Measurements from ENCODE around the gene BTBD3.
A peak's percentile ranks its signal among the peaks of the same experiment; 100 is the strongest.

The BTBD3 gene

DNA sequence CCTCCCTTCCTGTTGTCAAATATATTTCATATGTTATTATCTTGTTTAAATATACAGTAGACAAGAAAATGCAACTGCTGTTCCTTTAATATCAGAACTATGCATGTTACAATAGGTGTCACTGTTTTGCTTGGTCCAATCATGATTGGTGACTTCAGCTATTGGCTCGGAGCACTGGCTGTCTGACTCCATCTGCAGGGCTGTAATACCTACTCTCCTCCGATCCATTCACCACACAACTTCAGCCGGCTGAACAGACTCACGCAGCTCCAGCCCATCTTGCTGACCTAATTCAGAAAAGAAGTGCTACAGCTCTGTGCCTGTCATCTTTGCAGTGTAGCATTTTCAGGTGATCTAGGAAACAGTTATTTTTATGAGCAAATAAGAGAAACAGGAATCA, at the start of gene BTBD3:
TSS of gene BTBD3 (plus strand) at position 231 of the 400 bp plus-strand sequence. CDS start 383 bp downstream, outside the sequence.
- Mint-ChIP-seq H3K27me3 (no peaks in the 10 kb centered on the region), H3K36me3 (ENCODE audit: low read depth) (no peaks in the 10 kb centered on the region), H3K9me3 (no peaks in the 10 kb centered on the region), H3K27ac (no peak within 1 kb of the TSS), H3K4me1 (ENCODE audit: low read depth) (peaks cover 12% of the 10 kb centered on the region), H3K4me3 (peak within 1 kb of the TSS; percentile 49)

DNA sequence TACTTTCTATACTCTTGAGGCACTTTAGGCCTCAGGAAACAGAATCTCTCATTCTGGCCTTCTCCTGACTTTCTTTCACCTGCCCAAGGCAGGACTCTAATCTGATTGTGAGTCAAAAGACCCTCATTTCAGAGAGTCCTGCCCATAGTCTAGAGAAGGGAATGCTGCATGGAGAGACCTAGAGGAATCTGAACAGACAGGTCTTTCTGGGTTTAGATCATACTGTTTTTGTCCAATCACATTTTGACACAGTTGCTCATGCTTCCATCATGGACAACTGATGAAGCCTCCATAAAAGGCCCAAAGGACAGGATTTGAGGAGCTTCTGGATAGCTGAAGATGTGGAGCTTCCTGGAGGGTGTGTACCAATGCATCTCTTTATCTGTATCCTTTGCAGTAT, 48.1 kb upstream of the BTBD3 start:
- H3K9me3 Mint-ChIP-seq, result peaks cover 5% of the 10 kb centered on the region

DNA sequence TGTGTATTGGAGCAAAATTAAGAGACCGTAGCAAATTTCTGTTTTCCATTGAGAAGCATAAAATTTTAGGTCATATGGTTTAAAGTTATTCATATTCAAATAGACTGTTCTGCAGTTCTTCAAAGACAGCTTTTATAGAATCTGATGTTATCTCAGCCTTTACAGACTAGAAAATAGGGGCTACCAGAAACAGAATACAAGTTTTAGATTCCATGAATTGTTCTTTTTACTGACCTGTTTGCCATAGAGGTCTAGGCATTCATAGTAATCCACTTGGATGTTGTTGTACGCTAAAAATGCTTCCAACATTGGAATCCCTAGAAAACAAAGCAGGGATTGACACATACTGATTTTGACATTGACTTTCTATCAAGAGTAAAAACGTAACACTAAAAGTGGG, 47.3 kb upstream of the BTBD3 start:
- H3K9me3 Mint-ChIP-seq, result peaks cover 5% of the 10 kb centered on the region
- no peaks in the 10 kb centered on the region for H3K4me1 Mint-ChIP-seq (ENCODE audit: low read depth)
- H3K4me3 Mint-ChIP-seq, result no peak overlapping the region
- H3K27me3 Mint-ChIP-seq, result peaks cover 5% of the 10 kb centered on the region
- no peak overlapping the region for H3K27ac Mint-ChIP-seq
- H3K36me3 Mint-ChIP-seq (ENCODE audit: low read depth), result no peaks in the 10 kb centered on the region

More for the DNA sequence above, 48.1 kb upstream of the BTBD3 start:
- Mint-ChIP-seq H3K4me3 (no peak overlapping the region), H3K36me3 (ENCODE audit: low read depth) (no peaks in the 10 kb centered on the region), H3K27me3 (peaks cover 5% of the 10 kb centered on the region), H3K4me1 (ENCODE audit: low read depth) (no peaks in the 10 kb centered on the region), H3K27ac (no peak overlapping the region)

DNA sequence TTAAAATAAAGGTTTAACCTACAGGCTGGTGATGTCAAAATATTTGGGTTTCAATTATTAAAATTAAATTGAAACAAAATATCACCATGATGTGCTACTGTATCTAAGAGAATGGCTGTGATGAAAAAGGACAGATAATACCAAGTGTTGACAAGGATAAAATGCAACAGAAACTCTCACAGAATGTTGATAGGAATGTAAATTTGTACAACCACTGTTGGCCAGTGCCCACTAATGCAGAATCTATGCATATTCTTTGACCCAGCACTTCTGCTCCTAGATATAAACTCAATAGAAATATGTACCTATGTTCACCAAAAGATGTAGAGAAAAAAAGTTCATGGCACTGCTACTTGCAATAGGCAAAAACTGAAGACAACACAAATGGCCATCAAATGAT, 41.1 kb upstream of the BTBD3 start:
- Mint-ChIP-seq H3K27me3 (peaks cover 10% of the 10 kb centered on the region), H3K36me3 (ENCODE audit: low read depth) (no peaks in the 10 kb centered on the region), H3K27ac (no peak overlapping the region), H3K4me1 (ENCODE audit: low read depth) (no peaks in the 10 kb centered on the region), H3K4me3 (no peak overlapping the region), H3K9me3 (peaks cover 5% of the 10 kb centered on the region)

DNA sequence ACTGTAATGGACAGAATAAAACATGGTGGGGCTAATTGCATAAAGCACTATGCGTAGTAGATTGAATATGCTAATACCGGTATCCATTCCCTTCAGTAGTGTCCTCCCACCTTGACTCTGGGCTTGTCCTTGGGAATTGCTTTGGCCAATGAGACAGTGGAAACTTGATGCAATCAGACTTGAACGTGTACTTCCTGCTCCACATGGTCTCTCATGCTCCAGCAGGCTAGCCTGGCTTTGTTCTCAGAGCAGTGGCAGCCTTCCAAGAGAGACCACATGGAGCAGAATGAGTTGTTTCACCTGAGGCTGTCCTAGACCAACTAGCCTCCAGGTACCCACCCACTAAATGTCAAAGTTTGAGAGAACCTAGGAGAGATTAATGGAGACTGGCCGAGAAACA, 37.0 kb upstream of the BTBD3 start:
- Mint-ChIP-seq H3K4me3 (no peak overlapping the region), H3K4me1 (ENCODE audit: low read depth) (no peaks in the 10 kb centered on the region), H3K36me3 (ENCODE audit: low read depth) (no peaks in the 10 kb centered on the region), H3K27me3 (peaks cover 4% of the 10 kb centered on the region), H3K9me3 (peaks cover 15% of the 10 kb centered on the region), H3K27ac (no peak overlapping the region)

DNA sequence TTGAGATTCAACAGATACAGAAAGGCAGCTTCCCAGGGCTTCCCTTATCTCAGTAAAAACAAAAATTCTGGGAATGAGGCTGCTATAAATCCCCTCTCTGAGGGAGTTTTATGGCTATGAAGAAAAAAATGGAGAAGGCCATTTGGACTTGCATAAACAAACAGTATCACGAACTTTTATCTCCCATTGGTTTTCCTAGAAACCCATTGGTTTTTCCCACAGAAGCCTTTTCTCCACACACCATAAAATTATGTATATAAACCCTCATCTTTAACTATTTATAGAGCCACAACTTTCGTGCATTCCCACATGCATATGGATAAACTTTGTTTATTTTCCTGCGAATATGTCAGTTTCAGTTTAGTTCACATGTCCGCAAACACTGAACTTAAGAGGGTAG, 36.2 kb upstream of the BTBD3 start:
- no peaks in the 10 kb centered on the region for H3K36me3 Mint-ChIP-seq (ENCODE audit: low read depth)
- no peak overlapping the region for H3K4me3 Mint-ChIP-seq
- peaks cover 9% of the 10 kb centered on the region for H3K9me3 Mint-ChIP-seq
- no peak overlapping the region for H3K27ac Mint-ChIP-seq
- H3K4me1 Mint-ChIP-seq (ENCODE audit: low read depth), result no peaks in the 10 kb centered on the region
- H3K27me3 Mint-ChIP-seq, result no peaks in the 10 kb centered on the region

DNA sequence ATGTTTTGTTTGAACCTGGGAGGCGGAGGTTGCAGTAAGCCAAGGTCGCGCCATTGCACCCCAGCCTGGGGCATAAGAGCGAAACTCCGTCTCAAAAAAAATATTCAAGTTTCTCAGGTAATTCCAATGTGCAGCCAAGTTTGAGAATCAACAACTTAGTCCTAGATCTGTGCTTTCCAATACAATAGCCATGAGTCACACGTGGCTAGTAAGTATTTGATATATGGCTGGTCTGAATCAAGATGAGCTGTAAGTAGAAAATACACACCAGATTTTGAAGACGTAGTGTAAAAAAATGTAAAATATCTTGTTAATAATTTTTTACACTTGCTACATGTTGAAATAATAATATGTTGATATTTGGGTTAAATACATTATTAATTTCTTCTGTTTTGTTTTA, 35.0 kb upstream of the BTBD3 start:
- peaks cover 9% of the 10 kb centered on the region for H3K9me3 Mint-ChIP-seq
- no peak overlapping the region for H3K4me3 Mint-ChIP-seq
- peaks cover 4% of the 10 kb centered on the region for H3K27me3 Mint-ChIP-seq
- no peak overlapping the region for H3K27ac Mint-ChIP-seq
- H3K4me1 Mint-ChIP-seq (ENCODE audit: low read depth), result no peaks in the 10 kb centered on the region
- no peaks in the 10 kb centered on the region for H3K36me3 Mint-ChIP-seq (ENCODE audit: low read depth)

DNA sequence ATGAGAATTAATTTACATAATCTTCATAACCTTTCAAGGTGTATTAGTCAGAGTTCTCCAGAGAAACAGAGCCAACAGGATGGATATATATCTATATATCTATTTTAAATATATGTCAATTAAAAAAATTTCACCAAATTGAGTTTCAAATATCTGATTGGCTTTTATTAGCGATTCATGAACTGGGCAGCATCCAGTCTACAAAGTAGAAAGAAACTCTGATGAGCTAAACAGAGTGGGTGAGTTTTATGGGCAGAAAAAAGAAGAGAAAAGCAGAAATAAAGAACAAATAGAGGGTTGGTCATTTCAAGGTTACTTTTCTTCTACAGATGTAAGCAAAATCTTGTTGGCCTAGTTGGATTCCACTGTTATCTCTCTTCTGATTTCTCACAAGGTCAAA, 29.0 kb upstream of the BTBD3 start:
- H3K36me3 Mint-ChIP-seq (ENCODE audit: low read depth), result no peaks in the 10 kb centered on the region
- no peak overlapping the region for H3K4me3 Mint-ChIP-seq
- H3K4me1 Mint-ChIP-seq (ENCODE audit: low read depth), result peaks cover 22% of the 10 kb centered on the region
- H3K27ac Mint-ChIP-seq, result no peak overlapping the region
- peaks cover 29% of the 10 kb centered on the region for H3K27me3 Mint-ChIP-seq
- peaks cover 2% of the 10 kb centered on the region for H3K9me3 Mint-ChIP-seq

DNA sequence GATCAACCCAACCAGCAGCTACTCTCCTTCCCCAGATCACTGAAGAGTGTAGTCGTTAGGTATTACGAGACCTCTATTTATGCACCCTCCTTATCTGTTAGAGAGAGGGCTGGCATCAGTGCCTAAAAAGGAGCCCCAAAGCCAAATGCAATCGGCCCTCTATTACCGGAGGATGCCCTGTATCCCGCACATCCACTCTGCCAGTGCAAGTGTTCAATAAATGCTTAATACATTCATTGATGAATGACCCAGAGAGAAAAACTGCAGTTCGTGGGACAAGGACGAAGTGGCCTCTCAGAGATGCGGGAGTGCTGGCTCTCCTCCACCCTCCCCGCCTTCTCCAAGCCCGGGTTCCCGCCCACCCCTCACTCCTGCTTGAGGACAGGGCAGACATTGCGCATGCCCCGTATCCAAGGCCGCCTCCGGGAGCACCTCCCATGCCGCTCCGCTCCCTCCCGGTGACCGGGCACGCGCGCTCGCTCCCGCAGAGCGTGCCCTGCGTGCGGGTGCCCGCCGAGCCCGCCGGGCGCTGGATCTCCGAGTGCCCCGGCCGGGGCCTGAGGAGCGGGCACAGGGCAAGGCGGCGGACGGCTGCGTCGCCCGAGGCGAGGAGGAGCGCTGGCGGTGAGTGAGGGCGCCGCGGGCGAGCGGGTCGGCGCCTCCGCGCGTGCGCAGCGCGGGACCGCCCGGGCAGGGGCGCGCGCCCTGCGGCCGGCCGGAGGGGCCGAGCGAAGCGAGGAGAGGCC, 27.2 kb upstream of the BTBD3 start:
- Mint-ChIP-seq H3K27ac (no peak overlapping the region), H3K4me1 (ENCODE audit: low read depth) (peaks cover 22% of the 10 kb centered on the region), H3K4me3 (peak overlapping the region; percentile 73), H3K36me3 (ENCODE audit: low read depth) (no peaks in the 10 kb centered on the region), H3K9me3 (no peaks in the 10 kb centered on the region), H3K27me3 (peaks cover 29% of the 10 kb centered on the region)

DNA sequence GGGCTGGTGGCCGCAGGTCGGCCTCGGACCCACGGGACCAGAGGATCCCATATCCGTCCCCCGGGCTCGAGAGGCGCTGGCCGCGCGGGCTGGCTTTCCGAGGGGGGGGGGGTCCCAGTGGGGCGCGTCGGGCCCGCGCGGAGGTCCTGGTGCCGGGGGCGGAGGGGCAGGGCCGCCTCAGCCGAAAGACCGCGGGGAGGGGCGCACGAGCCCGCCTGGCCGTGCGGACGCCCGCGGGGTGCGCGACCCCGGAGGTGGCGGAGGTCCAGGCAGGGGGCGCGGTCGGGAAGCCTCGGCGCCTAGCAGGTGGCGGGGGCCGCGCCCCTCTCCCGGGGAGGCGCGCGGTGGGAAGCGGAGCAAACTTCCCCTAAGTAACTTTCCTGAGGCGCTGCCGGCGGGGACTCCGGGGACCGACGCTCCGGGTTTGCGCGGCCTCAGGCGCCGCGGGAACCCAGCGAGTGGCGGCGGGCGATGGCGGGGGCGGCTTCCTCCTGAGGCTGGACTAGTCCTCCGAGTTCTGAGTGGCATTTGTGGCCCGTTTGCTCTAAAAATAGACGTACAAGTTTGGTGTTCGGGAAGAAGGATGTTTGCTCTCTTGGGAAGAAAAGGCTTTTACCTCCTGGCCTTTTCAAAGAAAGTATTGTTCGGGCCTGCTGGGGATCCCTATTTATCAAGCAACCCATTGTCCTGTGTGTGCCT, 26.5 kb upstream of the BTBD3 start:
- H3K27ac Mint-ChIP-seq, result no peak overlapping the region
- H3K27me3 Mint-ChIP-seq, result peaks cover 32% of the 10 kb centered on the region
- H3K4me1 Mint-ChIP-seq (ENCODE audit: low read depth), result peaks cover 22% of the 10 kb centered on the region
- no peaks in the 10 kb centered on the region for H3K36me3 Mint-ChIP-seq (ENCODE audit: low read depth)
- H3K4me3 Mint-ChIP-seq, result peak overlapping the region; percentile 80
- H3K9me3 Mint-ChIP-seq, result peaks cover 5% of the 10 kb centered on the region

DNA sequence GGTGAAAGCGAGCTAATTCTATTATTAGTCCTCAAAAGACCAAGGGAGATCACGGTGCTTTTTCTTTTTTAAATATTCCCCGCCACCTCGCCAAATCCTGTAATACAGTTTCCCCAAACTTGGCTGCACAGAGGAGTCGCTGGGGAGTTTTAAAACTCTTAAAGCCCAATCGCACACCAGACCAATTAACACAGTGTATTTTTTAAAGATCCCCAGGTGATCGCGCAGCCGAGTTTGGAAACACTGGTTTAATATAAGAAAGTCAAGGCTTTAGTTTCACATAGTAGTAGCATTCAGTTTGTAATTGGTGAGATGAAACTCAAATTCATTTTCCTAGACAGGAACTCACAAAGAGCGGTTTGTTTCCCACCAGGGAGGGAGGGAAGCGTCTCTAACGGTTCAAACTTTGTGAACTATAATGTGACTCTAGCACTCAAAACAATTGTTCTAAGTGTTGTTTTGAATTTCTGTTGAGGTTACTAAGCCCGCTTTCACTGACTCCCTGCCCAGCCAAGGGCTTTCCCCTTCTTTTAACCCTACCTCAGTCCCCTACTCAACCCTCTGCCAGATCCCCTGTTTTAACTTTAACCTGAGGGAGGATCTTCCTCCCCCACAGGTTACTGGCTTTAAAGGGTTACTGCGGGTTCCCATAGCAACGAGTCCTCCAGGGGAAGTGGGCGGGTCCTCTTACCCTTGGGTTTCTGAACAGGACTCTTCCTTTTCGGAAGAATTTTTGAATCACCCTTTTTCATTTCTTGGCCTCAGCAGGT, 25.7 kb upstream of the BTBD3 start:
- Mint-ChIP-seq H3K27me3 (peaks cover 32% of the 10 kb centered on the region), H3K4me1 (ENCODE audit: low read depth) (peaks cover 22% of the 10 kb centered on the region), H3K9me3 (peaks cover 5% of the 10 kb centered on the region), H3K36me3 (ENCODE audit: low read depth) (no peaks in the 10 kb centered on the region), H3K27ac (no peak overlapping the region), H3K4me3 (peak overlapping the region; percentile 80)

DNA sequence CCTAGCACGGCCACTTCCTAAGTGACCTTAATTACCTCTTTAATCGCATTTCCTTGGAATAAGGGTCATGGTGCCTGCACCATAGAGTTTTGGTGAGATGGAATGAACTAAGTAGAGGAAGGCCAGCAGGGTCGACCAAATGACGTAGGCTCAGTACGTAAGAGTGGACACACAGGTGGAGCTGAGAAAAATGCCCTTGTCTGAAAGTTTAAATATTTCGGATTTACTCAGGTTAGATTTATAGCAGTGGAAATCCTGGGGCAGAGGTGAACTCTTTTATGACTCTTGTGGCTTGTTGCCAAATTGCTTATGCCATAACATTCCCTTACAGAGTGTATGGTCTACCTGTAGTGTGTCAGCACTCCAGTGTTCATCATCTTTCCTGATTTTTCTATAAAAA, 23.6 kb upstream of the BTBD3 start:
- peaks cover 12% of the 10 kb centered on the region for H3K9me3 Mint-ChIP-seq
- H3K4me1 Mint-ChIP-seq (ENCODE audit: low read depth), result peaks cover 22% of the 10 kb centered on the region
- no peak overlapping the region for H3K4me3 Mint-ChIP-seq
- H3K27me3 Mint-ChIP-seq, result peaks cover 24% of the 10 kb centered on the region
- H3K27ac Mint-ChIP-seq, result no peak overlapping the region
- no peaks in the 10 kb centered on the region for H3K36me3 Mint-ChIP-seq (ENCODE audit: low read depth)

DNA sequence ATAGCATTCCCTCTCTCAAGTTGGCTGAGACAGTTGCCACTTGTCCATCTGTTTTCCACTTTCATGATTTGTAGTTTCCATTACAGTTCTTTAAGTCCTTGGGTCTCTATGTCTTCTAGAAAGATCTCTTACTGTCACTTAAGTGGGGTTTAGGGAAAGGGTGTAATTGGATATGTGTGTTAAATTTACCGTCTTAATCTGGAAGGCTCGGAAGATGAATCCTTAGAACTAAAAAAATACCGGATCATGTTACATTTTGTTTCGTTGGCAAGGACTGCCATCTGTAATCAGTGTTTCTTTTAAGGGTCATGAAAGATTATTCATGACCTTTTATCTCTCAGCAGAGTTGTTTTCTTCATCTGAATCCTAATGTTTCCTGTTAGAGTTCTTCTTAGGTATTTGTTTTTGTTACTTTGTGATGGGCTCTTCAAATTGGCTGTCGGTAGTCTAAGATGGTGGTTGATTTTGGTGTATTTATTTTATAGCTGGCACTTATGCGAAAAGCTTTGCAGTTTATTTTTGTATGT, 21.8 kb upstream of the BTBD3 start:
- H3K27ac Mint-ChIP-seq, result no peak overlapping the region
- H3K4me3 Mint-ChIP-seq, result no peak overlapping the region
- no peaks in the 10 kb centered on the region for H3K36me3 Mint-ChIP-seq (ENCODE audit: low read depth)
- H3K27me3 Mint-ChIP-seq, result peaks cover 12% of the 10 kb centered on the region
- H3K9me3 Mint-ChIP-seq, result peaks cover 12% of the 10 kb centered on the region
- H3K4me1 Mint-ChIP-seq (ENCODE audit: low read depth), result peaks cover 16% of the 10 kb centered on the region

DNA sequence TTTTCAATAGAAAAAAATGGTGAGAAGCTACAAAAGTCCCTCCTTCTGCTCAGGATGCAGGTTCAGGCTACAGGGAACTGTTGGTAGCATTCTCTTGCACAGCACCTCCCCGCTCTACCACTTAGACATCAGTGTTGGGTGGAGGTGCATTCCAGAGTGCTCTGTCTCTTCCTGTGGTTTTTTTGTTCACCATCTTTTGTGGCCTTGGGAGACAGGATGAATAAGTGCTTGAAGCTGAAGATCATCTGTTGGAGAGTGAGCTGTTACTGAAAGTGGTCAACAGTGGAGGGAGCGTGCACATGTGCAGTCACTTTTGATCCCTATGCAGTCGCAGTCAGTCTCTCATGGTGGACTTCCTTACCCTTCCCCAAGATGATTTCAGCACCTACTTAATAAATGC, 16.6 kb upstream of the BTBD3 start:
- Mint-ChIP-seq H3K4me3 (no peak overlapping the region), H3K36me3 (ENCODE audit: low read depth) (no peaks in the 10 kb centered on the region), H3K9me3 (peaks cover 8% of the 10 kb centered on the region), H3K4me1 (ENCODE audit: low read depth) (no peaks in the 10 kb centered on the region), H3K27ac (no peak overlapping the region), H3K27me3 (no peaks in the 10 kb centered on the region)

DNA sequence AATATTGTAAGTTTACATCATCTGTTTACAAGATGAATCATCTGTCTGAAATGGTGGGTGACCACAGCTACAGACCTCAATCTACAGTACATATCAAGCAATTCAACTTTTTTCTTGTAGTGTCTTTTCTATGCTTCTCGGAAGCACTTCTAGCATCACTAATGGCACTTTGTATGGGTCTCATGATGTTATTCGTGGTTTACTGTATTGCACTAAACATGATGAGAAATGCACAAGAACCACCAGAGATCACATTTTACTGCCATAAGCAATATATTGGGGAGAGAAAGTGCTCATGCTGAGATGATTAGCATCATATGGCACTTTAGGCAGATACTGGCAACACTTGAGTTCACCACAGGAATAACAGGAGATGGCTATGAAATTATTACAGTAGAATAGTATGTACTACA, 15.4 kb upstream of the BTBD3 start:
- no peaks in the 10 kb centered on the region for H3K27me3 Mint-ChIP-seq
- no peak overlapping the region for H3K4me3 Mint-ChIP-seq
- H3K27ac Mint-ChIP-seq, result no peak overlapping the region
- H3K36me3 Mint-ChIP-seq (ENCODE audit: low read depth), result no peaks in the 10 kb centered on the region
- H3K9me3 Mint-ChIP-seq, result peaks cover 7% of the 10 kb centered on the region
- H3K4me1 Mint-ChIP-seq (ENCODE audit: low read depth), result no peaks in the 10 kb centered on the region

All from stimulated activated naive CD8-positive, alpha-beta T cell treated with anti-CD3 and anti-CD28 coated beads, Interleukin-15, Interleukin-2, amounts not matched to agents 100 ng/mL and 50 ng/mL, for 24 hours (primary cell).